Activated CD4-positive, alpha-beta T cell treated with anti-CD3 and anti-CD28 coated beads, Interleukin-2, amount 50 U/mL, for 48 hours (primary cell): Measurements from ENCODE around the gene CDK13.

Experiments used
- DNase-seq, 2 experiments: peaks; one replicate each; pipeline ENCODE4 v3.0.0-alpha.2; 2020

The CDK13 gene

DNA sequence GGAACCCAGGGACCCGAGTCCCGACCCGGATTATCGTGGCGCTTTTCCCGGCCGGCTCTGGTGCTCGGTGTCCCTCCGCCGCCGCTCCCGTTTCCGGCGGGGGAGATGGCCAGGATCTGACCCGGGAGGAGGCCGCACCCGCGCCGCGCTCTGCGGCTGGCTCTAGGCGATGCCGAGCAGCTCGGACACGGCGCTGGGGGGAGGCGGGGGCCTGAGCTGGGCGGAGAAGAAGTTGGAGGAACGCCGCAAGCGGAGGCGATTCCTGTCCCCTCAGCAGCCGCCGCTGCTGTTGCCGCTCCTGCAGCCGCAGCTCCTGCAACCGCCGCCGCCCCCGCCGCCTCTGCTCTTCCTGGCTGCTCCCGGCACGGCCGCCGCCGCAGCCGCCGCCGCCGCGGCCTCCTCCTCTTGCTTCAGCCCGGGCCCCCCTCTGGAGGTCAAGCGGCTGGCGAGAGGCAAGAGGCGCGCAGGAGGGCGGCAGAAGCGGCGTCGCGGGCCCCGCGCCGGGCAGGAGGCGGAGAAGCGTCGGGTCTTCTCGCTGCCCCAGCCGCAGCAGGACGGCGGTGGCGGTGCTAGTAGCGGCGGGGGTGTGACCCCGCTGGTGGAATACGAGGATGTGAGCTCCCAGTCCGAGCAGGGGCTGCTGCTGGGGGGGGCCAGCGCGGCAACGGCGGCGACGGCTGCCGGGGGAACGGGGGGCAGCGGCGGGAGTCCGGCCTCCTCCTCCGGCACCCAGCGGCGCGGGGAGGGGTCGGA, 593 bp downstream of the CDK13 start:
- peak; percentile 48 to 52 for DNase-seq

GRCh38 chr7:39951226-39952194, 1.5 kb downstream of the CDK13 start:
- peak; percentile 62 to 68 for DNase-seq

GRCh38 chr7:39952374-39952773, 2.3 kb downstream of the CDK13 start:
- no peak for DNase-seq

- DNase-seq: no peak
Measured at GRCh38 chr7:39952803-39953202, 2.7 kb downstream of the CDK13 start.

DNA sequence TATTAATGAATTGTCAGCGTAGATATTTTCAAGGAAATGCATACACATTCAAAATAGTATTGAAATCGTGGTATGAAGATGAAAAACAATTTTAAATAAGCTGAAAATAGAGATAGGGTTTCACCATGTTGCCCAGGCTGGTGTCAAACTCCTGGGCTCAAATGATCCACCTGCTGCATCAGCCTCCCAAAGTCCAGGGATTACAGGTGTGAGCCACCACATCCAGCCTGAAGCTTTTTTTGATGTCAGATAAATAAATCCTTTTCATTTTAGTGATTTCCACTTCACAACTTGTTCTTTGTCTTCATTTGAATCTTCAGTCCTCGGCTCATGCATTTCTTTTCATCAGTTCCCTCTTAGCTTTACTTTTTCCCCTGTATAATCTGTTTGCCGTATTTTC, 4.6 kb downstream of the CDK13 start:
- no peak for DNase-seq

GRCh38 chr7:39958038-39958437, 8.0 kb downstream of the CDK13 start:
- no peak for DNase-seq

GRCh38 chr7:39967406-39968161, 17.5 kb downstream of the CDK13 start:
- no peak for DNase-seq

DNA sequence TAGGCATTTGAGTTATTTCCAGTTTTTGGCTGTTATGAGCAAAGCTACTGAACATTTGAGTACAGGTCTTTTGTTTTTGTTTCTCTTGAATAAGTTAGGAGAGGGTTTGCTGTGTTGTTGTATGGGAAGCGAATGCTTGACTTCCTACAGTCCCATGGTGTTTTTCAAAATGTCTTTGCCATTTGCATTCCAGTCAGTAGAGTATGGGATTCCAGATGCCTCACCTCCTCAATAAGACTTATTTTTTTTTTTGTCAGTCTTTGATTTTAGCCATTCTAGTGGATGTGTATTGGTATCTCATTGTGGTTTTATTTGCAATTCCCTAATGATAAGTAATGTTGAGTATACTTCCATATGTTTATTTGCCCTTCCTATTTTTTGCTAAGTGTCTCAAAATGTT, 19.4 kb downstream of the CDK13 start:
- DNase-seq: no peak

DNA sequence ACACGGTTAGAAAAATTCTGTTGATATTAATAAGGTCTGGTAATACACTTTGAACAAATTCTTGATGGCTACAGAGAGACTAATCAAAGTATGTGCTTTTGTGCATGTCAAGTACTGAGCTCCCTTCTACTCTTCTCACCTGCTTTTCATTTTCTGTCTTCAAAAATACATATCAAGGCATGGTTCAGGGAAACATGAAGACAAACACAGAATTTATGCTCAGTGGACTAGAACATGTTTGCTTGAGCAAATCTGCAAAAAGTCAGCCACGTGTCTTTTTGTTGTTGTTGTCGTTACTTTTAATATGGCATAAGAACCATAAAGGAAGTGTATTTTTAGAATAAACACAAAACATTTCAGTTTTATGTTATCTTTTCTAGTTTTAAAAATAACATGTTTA, 21.9 kb downstream of the CDK13 start:
- no peak for DNase-seq

DNA sequence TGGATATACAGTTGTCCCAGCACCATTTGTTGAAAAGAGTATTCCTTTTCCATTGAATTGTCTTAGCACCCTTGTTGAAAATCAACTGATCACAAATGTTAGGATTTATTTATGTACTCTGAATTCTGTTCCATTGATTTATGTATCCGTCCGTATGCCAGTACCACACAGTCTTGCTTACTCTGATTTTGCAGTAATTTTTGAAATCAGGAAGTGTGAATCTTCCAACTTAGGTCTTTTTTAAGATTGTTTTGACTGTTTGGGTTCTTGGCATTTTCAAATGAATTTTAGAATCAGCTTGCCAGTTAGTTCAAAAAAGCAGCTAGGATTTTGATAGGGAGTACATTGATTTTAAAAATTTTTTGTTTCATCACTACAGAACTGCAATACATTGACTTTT, 23.7 kb downstream of the CDK13 start:
- no peak for DNase-seq

GRCh38 chr7:39978230-39978934, 28.3 kb downstream of the CDK13 start:
- DNase-seq: no peak

GRCh38 chr7:39979406-39980073, 29.5 kb downstream of the CDK13 start:
- DNase-seq: no peak

- DNase-seq: no peak
Measured at GRCh38 chr7:39985398-39985918, 35.4 kb downstream of the CDK13 start.

- DNase-seq: no peak
Measured at GRCh38 chr7:39987641-39988347, 37.7 kb downstream of the CDK13 start.

DNA sequence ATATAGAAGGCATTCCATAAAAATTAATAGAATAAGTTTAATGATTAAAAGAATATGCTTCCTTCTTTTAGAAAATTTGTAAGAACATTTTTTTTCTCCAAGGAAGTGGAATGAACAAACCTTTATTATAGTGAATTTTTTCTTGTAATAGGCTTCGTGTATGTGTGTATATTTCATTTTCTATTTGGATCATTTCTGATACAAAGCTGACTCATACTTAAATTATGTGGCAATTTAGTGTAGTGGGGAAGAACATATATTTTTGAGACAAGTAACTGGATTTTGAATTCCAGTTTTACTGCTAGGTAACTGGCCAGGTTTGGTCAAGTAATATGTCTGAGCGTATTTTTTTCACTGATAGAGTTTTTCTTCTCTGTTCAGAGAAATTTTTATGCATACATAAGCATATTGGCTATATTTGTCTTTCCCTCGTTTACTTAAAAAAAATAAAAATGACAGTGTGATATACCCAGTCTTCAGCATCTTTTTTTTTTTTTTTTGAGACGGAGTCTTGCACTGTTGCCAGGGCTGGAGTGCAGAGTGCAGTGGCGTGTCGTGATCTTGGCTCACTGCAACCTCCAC, 50.8 kb downstream of the CDK13 start:
- no peak for DNase-seq

- DNase-seq: no peak
Measured at GRCh38 chr7:40001649-40002048, 51.6 kb downstream of the CDK13 start.

- no peak for DNase-seq
Measured at GRCh38 chr7:40003597-40003996, 53.5 kb downstream of the CDK13 start.

DNA sequence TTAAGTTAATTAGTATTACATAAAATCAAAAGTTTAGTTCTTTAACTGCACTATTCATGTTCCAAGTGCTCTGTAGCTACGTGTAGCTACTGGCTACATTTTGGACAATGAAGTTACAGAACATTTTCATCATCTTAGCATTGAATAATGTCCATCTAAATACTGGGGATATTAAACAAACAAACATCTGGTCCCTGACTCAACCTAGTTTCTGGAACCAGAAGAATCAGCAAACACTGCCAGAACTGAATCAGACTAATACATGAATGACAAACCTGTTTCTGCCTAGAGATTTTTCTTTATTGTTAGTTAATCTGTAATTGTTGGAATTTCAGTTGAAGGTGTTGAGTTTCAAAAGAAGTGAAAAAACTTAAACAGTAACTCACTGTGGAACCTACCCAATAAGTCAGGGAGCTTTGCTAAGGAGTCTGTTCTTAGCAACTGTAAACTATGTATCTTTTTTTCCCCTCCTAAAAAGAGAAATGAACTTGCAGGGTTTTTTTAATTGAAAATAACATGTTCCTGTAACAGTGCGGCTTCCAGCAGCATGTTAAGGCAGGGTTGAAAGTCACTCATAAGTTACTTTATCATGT, 58.3 kb downstream of the CDK13 start:
- DNase-seq: no peak

DNA sequence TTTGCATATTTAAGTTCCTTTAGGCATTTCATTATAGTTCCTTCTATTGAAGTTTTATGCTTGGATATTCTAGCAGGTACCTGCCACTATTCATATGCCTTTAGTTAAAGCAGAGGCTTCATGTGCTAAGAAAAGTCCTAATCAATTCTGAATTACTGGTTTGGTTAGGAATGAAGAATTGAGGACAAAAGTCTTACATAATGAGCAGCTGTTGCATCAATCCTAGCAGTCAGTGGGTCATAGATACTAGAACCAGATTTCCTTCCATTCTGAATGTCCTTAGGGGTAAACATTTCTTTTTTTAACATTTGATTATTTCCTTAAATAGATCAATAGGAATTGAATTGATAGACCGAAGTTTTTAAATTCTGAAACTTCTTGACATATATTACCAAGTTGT, 59.2 kb downstream of the CDK13 start:
- no peak for DNase-seq

DNA sequence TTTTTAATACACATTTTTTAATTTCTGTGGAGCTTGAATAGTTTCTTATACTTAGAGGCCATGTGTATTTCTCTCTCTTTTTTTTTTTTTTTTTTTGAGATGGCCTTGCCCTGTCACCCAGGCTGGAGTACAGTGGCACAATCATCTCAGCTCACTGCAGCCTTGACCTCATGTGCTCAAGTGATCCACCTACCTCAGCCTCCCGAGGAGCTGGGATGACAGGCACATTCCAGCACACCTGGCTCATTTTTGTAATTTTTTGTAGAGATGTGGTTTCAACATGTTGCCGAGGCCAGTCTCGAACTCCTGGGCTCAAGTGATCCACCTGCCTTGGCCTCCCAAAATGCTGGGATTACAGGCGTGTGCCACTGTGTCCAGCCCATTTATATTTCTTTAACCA, 64.3 kb downstream of the CDK13 start:
- no peak for DNase-seq
